ENCODE measurements around the gene LZTS3. TPM values are rescaled to one million over a fixed set of nuclear protein-coding genes. Genes with fewer than 3 reads are reported as not detected.

Gene LZTS3
- total and polyA plus RNA-seq, 2 experiments from 2014 or later, result 35.3 to 36.4 TPM

DNA sequence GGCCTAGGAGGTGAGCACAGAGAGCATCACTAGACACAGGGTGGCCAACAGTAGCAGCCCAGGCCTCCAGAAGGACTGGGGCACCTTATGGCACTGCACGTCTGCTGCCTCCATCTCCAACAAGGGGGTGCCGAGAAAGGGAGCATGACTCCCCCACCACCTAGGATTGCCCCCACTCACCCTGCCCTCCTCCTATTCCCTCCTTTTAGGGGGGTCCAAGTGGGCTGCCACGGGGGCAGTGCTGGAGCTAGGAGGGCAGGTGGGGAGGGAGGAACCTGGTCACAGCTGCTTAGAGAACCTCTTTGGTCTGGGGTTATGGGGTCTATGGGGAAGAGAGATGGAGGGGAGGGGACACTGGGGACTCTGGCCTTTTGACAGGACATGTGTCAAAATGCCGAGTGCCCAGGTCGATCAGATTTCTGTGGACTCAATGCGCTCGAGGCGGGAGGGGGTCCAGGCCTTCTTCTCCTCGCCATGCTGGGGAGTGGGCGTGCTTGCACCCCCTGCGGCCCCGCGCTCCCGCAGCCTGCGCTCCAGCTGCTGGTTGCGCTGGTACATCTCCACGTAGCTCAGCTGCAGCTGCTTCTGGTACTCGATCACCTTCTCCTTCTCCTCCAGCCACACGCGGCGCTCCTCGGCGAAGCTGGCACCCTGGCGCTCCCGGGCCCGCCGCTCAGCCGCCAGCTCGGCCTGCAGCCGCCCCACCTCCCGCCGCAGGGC is 9.1 kb downstream of the LZTS3 start:
- WGBS (ENCODE audit: low lambda C conversion rate, missing lambda C conversion rate), result 95% methylated on average over 15 of the region's 32 CpGs
- Histone ChIP-seq H4K20me1 (ENCODE audit: insufficient read depth, poor library complexity, severe bottlenecking) (peaks cover 3% of the 10 kb centered on the region), H3K9me2 (replicated peaks; ENCODE audit: insufficient read depth) (no peaks in the 10 kb centered on the region), H3K4me2 (no peak overlapping the region), H3K36me3 (replicated peaks; ENCODE audit: insufficient read depth, low read depth) (no peaks in the 10 kb centered on the region), H3K9me3 (ENCODE audit: low read depth) (no peaks in the 10 kb centered on the region), H3K4me1 (ENCODE audit: insufficient read depth) (peaks cover 17% of the 10 kb centered on the region), H3K27ac (no peak overlapping the region), H3K27me3 (no peaks in the 10 kb centered on the region), H3K79me2 (peaks cover 4% of the 10 kb centered on the region), H2AFZ (no peak overlapping the region), H3K4me3 (no peak overlapping the region)
- DNase-seq (ENCODE audit: low spot score), result no peak
- TF ChIP-seq EZH2 (IDR thresholded peaks at IDR 0.05; ENCODE audit: borderline replicate concordance) (no peak), EZH2phosphoT487 (IDR thresholded peaks at IDR 0.05; ENCODE audit: low read depth, severe bottlenecking, unreplicated experiment) (no peak)
- TF ChIP-seq, protein P1, sequence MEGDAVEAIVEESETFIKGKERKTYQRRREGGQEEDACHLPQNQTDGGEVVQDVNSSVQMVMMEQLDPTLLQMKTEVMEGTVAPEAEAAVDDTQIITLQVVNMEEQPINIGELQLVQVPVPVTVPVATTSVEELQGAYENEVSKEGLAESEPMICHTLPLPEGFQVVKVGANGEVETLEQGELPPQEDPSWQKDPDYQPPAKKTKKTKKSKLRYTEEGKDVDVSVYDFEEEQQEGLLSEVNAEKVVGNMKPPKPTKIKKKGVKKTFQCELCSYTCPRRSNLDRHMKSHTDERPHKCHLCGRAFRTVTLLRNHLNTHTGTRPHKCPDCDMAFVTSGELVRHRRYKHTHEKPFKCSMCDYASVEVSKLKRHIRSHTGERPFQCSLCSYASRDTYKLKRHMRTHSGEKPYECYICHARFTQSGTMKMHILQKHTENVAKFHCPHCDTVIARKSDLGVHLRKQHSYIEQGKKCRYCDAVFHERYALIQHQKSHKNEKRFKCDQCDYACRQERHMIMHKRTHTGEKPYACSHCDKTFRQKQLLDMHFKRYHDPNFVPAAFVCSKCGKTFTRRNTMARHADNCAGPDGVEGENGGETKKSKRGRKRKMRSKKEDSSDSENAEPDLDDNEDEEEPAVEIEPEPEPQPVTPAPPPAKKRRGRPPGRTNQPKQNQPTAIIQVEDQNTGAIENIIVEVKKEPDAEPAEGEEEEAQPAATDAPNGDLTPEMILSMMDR (IDR thresholded peaks at IDR 0.05; ENCODE audit: poor library complexity), result no peak

- DNase-seq (ENCODE audit: low spot score), result no peak
- Histone ChIP-seq H4K20me1 (ENCODE audit: insufficient read depth, poor library complexity, severe bottlenecking) (peaks cover 11% of the 10 kb centered on the region), H3K27me3 (no peaks in the 10 kb centered on the region), H3K79me2 (peaks cover 13% of the 10 kb centered on the region), H3K4me3 (no peak overlapping the region), H3K4me1 (ENCODE audit: insufficient read depth) (peaks cover 9% of the 10 kb centered on the region), H3K4me2 (no peak overlapping the region), H3K27ac (no peak overlapping the region), H3K9me2 (replicated peaks; ENCODE audit: insufficient read depth) (no peaks in the 10 kb centered on the region), H2AFZ (no peak overlapping the region), H3K9me3 (ENCODE audit: low read depth) (no peaks in the 10 kb centered on the region), H3K36me3 (replicated peaks; ENCODE audit: insufficient read depth, low read depth) (no peaks in the 10 kb centered on the region)
- no peak for TF ChIP-seq EZH2 (IDR thresholded peaks at IDR 0.05; ENCODE audit: borderline replicate concordance)
- TF ChIP-seq, protein P1 (IDR thresholded peaks at IDR 0.05; ENCODE audit: poor library complexity), result no peak
- TF ChIP-seq EZH2phosphoT487 (IDR thresholded peaks at IDR 0.05; ENCODE audit: low read depth, severe bottlenecking, unreplicated experiment), result no peak
- 92% methylated on average over 14 of the region's 14 CpGs for WGBS (ENCODE audit: low lambda C conversion rate, missing lambda C conversion rate)
Measured at GRCh38 chr20:3163099-3164042, 10.0 kb downstream of the LZTS3 start.

- Histone ChIP-seq H3K27ac (no peak overlapping the region), H3K9me2 (replicated peaks; ENCODE audit: insufficient read depth) (no peaks in the 10 kb centered on the region), H3K4me2 (no peak overlapping the region), H3K27me3 (no peaks in the 10 kb centered on the region), H3K79me2 (peaks cover 25% of the 10 kb centered on the region), H4K20me1 (ENCODE audit: insufficient read depth, poor library complexity, severe bottlenecking) (peaks cover 23% of the 10 kb centered on the region), H3K4me3 (no peak overlapping the region), H3K4me1 (ENCODE audit: insufficient read depth) (peaks cover 13% of the 10 kb centered on the region), H3K9me3 (ENCODE audit: low read depth) (no peaks in the 10 kb centered on the region), H3K36me3 (replicated peaks; ENCODE audit: insufficient read depth, low read depth) (no peaks in the 10 kb centered on the region), H2AFZ (no peak overlapping the region)
- TF ChIP-seq, protein P1 (IDR thresholded peaks at IDR 0.05; ENCODE audit: poor library complexity), result no peak
- no peak for TF ChIP-seq EZH2 (IDR thresholded peaks at IDR 0.05; ENCODE audit: borderline replicate concordance)
- TF ChIP-seq EZH2phosphoT487 (IDR thresholded peaks at IDR 0.05; ENCODE audit: low read depth, severe bottlenecking, unreplicated experiment), result no peak
- WGBS (ENCODE audit: low lambda C conversion rate, missing lambda C conversion rate), result 80% methylated on average over 11 of the region's 11 CpGs
- DNase-seq (ENCODE audit: low spot score), result no peak
Measured at GRCh38 chr20:3162080-3162611, 11.2 kb downstream of the LZTS3 start.
